RWPE2 (cell line): Measurements from ENCODE around the gene PLK3.

Experiments
- ATAC-seq: fragments of 200-7000 bp; cut with Tn5 transposase; 3 replicates; pipeline ENCODE4 v1.9.1; 2021; ENCODE audit warnings: low read depth
- DNase-seq: peaks from one replicate; pipeline ENCODE4 v3.0.0-alpha.2; 2020; ENCODE audit warnings: low spot score
- H3K27ac ChIP-seq: fragments of 450-650 bp; 2 replicates; pipeline ENCODE4 v1.5.1; 2017; ENCODE audit warnings: mild to moderate bottlenecking; ENCODE audit not compliant: poor library complexity, severe bottlenecking
- H3K27me3 ChIP-seq: fragments of 250-450 bp; sonication (Bioruptor Pico); 2 replicates; pipeline ENCODE4 v1.5.1; 2021; ENCODE audit warnings: mild to moderate bottlenecking, moderate library complexity; ENCODE audit not compliant: insufficient read depth, poor library complexity, severe bottlenecking
- H3K36me3 ChIP-seq: fragments of 250-450 bp; sonication (Bioruptor Pico); 2 replicates; pipeline ENCODE4 v1.5.1; 2020; ENCODE audit warnings: low read depth, mild to moderate bottlenecking, moderate library complexity
- H3K4me1 ChIP-seq: fragments of 250-450 bp; sonication (Bioruptor Pico); 2 replicates; pipeline ENCODE4 v1.5.1; 2021; ENCODE audit warnings: mild to moderate bottlenecking, moderate library complexity; ENCODE audit not compliant: insufficient read depth, poor library complexity, severe bottlenecking
- H3K4me3 ChIP-seq: fragments of 250-450 bp; sonication (Bioruptor Pico); 2 replicates; pipeline ENCODE4 v1.5.1; 2021; ENCODE audit warnings: mild to moderate bottlenecking, moderate library complexity; ENCODE audit not compliant: severe bottlenecking
- H3K9me3 ChIP-seq: fragments of 250-450 bp; sonication (Bioruptor Pico); 2 replicates; pipeline ENCODE4 v1.5.1; 2021; ENCODE audit warnings: mild to moderate bottlenecking, moderate library complexity; ENCODE audit not compliant: severe bottlenecking
- CTCF ChIP-seq: fragments of 450-650 bp; IDR thresholded peaks from one replicate; pipeline ENCODE4 v1.5.1; 2017; ENCODE audit warnings: mild to moderate bottlenecking, moderate library complexity; ENCODE audit not compliant: poor library complexity, severe bottlenecking

PLK3 gene

GRCh38 chr1:44786841-44787426 lies 13.2 kb upstream of the PLK3 start:
- no peaks in the 10 kb centered on the region for H3K4me1 ChIP-seq
- no peak overlapping the region for H3K27ac ChIP-seq
- H3K9me3 ChIP-seq = no peaks in the 10 kb centered on the region
- DNase-seq = no peak
- no peaks in the 10 kb centered on the region for H3K36me3 ChIP-seq
- no peak for ATAC-seq
- TF ChIP-seq CTCF = no peak
- no peaks in the 10 kb centered on the region for H3K27me3 ChIP-seq
- H3K4me3 ChIP-seq = no peak overlapping the region

- H3K4me1 ChIP-seq = no peaks in the 10 kb centered on the region
- ATAC-seq (no peak), DNase-seq (no peak)
- TF ChIP-seq CTCF = no peak
- no peaks in the 10 kb centered on the region for H3K9me3 ChIP-seq
- no peak overlapping the region for H3K27ac ChIP-seq
- no peak overlapping the region for H3K4me3 ChIP-seq
- no peaks in the 10 kb centered on the region for H3K36me3 ChIP-seq
- no peaks in the 10 kb centered on the region for H3K27me3 ChIP-seq
These were observed 12.7 kb upstream of the PLK3 start for GRCh38 chr1:44787506-44787905.

- TF ChIP-seq CTCF = no peak
- no peak for DNase-seq
- H3K4me3 ChIP-seq = no peak within 1 kb of the TSS
These were observed 11.9 kb upstream of the PLK3 start, which contains the start of gene BEST4 for GRCh38 chr1:44788120-44788860. Gene BEST4 (minus strand): TSS chr1:44788170. CDS start chr1:44787705, 465 bp downstream.

GRCh38 chr1:44790968-44791801 lies 9.0 kb upstream of the PLK3 start:
- Histone ChIP-seq H3K4me3 (no peak overlapping the region), H3K36me3 (no peaks in the 10 kb centered on the region), H3K27ac (no peak overlapping the region), H3K9me3 (no peaks in the 10 kb centered on the region), H3K4me1 (peaks cover 7% of the 10 kb centered on the region), H3K27me3 (no peaks in the 10 kb centered on the region)
- no peak for DNase-seq
- ATAC-seq = no peak
- no peak for TF ChIP-seq CTCF

More at GRCh38 chr1:44788120-44788860, 11.9 kb upstream of the PLK3 start, which contains the start of gene BEST4:
- no peak for ATAC-seq
- Histone ChIP-seq H3K4me1 (peaks cover 2% of the 10 kb centered on the region), H3K9me3 (no peaks in the 10 kb centered on the region), H3K36me3 (no peaks in the 10 kb centered on the region), H3K27ac (no peak within 1 kb of the TSS), H3K27me3 (no peaks in the 10 kb centered on the region)
